Thyroid gland (tissue), 4 donors: ENCODE data around the gene BCCIP. TPM values are rescaled to one million over a fixed set of nuclear protein-coding genes. Genes with fewer than 3 reads are reported as not detected.

Experiments used
- DNase-seq, 2 donors: peaks; one replicate each; pipeline ENCODE4 v3.0.0-alpha.2; 2019
- H3K27ac ChIP-seq, 3 donors: fragments of 200-600 bp; sonication (generic); 1 replicate in 2 of 3; 2 replicates in 1 of 3; pipeline ENCODE4 v1.5.1; 2016 to 2019; ENCODE audit warnings: mild to moderate bottlenecking in 1 of 3, moderate library complexity in 1 of 3
- H3K27me3 ChIP-seq: fragments of 200-600 bp; sonication (generic); one replicate; pipeline ENCODE4 v1.5.1; 2019
- H3K36me3 ChIP-seq, 2 donors: fragments of 200-600 bp; sonication (generic); one replicate each; pipeline ENCODE4 v1.5.1; 2016 to 2019
- H3K4me1 ChIP-seq, 2 donors: fragments of 200-600 bp; sonication (generic); one replicate each; pipeline ENCODE4 v1.5.1; 2017 to 2019
- H3K4me3 ChIP-seq, 3 donors: fragments of 200-600 bp; sonication (generic); replicated peaks in 1 of 3; 1 replicate in 2 of 3; 2 replicates in 1 of 3; pipeline ENCODE4 v1.5.1; 2016; ENCODE audit warnings: mild to moderate bottlenecking in 1 of 3
- H3K9me3 ChIP-seq: fragments of 200-600 bp; sonication (generic); one replicate; pipeline ENCODE4 v1.5.1; 2017
- CTCF ChIP-seq, 6 experiments: fragments of 200-600 bp in 3 of 6; fragments of 450-650 bp in 3 of 6; sonication (generic) in 3 of 6; IDR thresholded peaks; one replicate each; pipeline ENCODE4 v1.5.1; 2016 to 2019; ENCODE audit warnings: antibody characterized with exemption in 6 of 6, mild to moderate bottlenecking in 2 of 6, inconsistent platforms in 1 of 6, moderate library complexity in 1 of 6
- POLR2A ChIP-seq, 2 donors: fragments of 450-650 bp; IDR thresholded peaks; one replicate each; pipeline ENCODE4 v1.6.1; 2017; ENCODE audit warnings: antibody characterized with exemption in 2 of 2, mild to moderate bottlenecking in 2 of 2, moderate library complexity in 1 of 2
- whole genome bisulfite sequencing, 2 donors: methylation state at CpG; one replicate each; pipeline ENCODE4 v1.1.5; 2017; 5-methylcytosine and 5-hydroxymethylcytosine counted together
- intact Hi-C: fragments of 100-400 bp; cut with DNase I; formaldehyde crosslinking; loops from one replicate; pipeline ENCODE4 v1.15.1; 2023
- total RNA-seq, 4 donors: library from RNA; depleted of rRNA; stranded (reverse); fragments of >200 nt; gene quantifications; one replicate each; pipeline ENCODE4 v1.2.3, GENCODE V29; 2016

BCCIP gene
- total RNA-seq, 4 donors from 2014 or later: 38.6 to 52.1 (median 42.3) TPM

GRCh38 chr10:125808047-125808446 is 15.3 kb upstream of the BCCIP start:
- H3K4me3 ChIP-seq: no peak overlapping the region
- H3K9me3 ChIP-seq: no peaks in the 10 kb centered on the region
- intact Hi-C loops: no loop called here
- no peak for TF ChIP-seq POLR2A (IDR thresholded peaks at IDR 0.05)
- no peak for TF ChIP-seq CTCF (IDR thresholded peaks at IDR 0.05)
- no peaks in the 10 kb centered on the region for H3K4me1 ChIP-seq
- H3K36me3 ChIP-seq: peaks cover 10 to 34% of the 10 kb centered on the region in 2 donors
- 88 to 100% methylated on average over 1 of the region's 1 CpG for WGBS, 2 donors
- H3K27me3 ChIP-seq: no peaks in the 10 kb centered on the region
- no peak for DNase-seq
- no peak overlapping the region for H3K27ac ChIP-seq

- no peaks in the 10 kb centered on the region for H3K9me3 ChIP-seq
- no peak for TF ChIP-seq CTCF (IDR thresholded peaks at IDR 0.05)
- no peak for TF ChIP-seq POLR2A (IDR thresholded peaks at IDR 0.05)
- H3K4me3 ChIP-seq: no peak overlapping the region
- H3K27me3 ChIP-seq: no peaks in the 10 kb centered on the region
- no peak for DNase-seq
- no peak overlapping the region for H3K27ac ChIP-seq
- intact Hi-C loops: no loop called here
- WGBS, 2 donors: 74 to 81% methylated on average over 1 of the region's 1 CpG
- peaks cover 11 to 33% of the 10 kb centered on the region in 2 donors for H3K36me3 ChIP-seq
- no peaks in the 10 kb centered on the region for H3K4me1 ChIP-seq
Measured at GRCh38 chr10:125811251-125811650, 12.1 kb upstream of the BCCIP start.

GRCh38 chr10:125812128-125812750 is 11.1 kb upstream of the BCCIP start:
- no peak overlapping the region for H3K4me3 ChIP-seq
- 86 to 99% methylated on average over 1 of the region's 1 CpG for WGBS, 2 donors
- no peaks in the 10 kb centered on the region for H3K9me3 ChIP-seq
- H3K27ac ChIP-seq: no peak overlapping the region
- peaks cover 11 to 25% of the 10 kb centered on the region in 2 donors for H3K36me3 ChIP-seq
- H3K4me1 ChIP-seq: no peaks in the 10 kb centered on the region
- intact Hi-C loops: no loop called here
- no peaks in the 10 kb centered on the region for H3K27me3 ChIP-seq
- TF ChIP-seq POLR2A (IDR thresholded peaks at IDR 0.05) (no peak), CTCF (IDR thresholded peaks at IDR 0.05) (no peak)
- DNase-seq: no peak

GRCh38 chr10:125815764-125816163 is 7.6 kb upstream of the BCCIP start:
- Histone ChIP-seq H3K27me3 (no peaks in the 10 kb centered on the region), H3K36me3 (peaks cover 11 to 12% of the 10 kb centered on the region in 2 donors), H3K27ac (no peak overlapping the region), H3K4me3 (no peak overlapping the region), H3K9me3 (no peaks in the 10 kb centered on the region), H3K4me1 (no peaks in the 10 kb centered on the region)
- WGBS, 2 donors: 0 to 50% methylated on average over 1 of the region's 1 CpG
- TF ChIP-seq CTCF (IDR thresholded peaks at IDR 0.05) (no peak), POLR2A (IDR thresholded peaks at IDR 0.05) (no peak)
- no peak for DNase-seq
- intact Hi-C loops: no loop called here

- H3K27me3 ChIP-seq: no peaks in the 10 kb centered on the region
- H3K4me3 ChIP-seq: no peak overlapping the region
- intact Hi-C loops: no loop called here
- WGBS, 2 donors: 90 to 92% methylated on average over 4 of the region's 4 CpGs
- TF ChIP-seq POLR2A (IDR thresholded peaks at IDR 0.05): no peak
- no peak for TF ChIP-seq CTCF (IDR thresholded peaks at IDR 0.05)
- no peak overlapping the region for H3K27ac ChIP-seq
- no peak for DNase-seq
- peaks cover 0 to under 1% of the 10 kb centered on the region in 2 donors for H3K4me1 ChIP-seq
- peaks cover 11 to 12% of the 10 kb centered on the region in 2 donors for H3K36me3 ChIP-seq
- H3K9me3 ChIP-seq: no peaks in the 10 kb centered on the region
Measured at GRCh38 chr10:125816548-125816947, 6.8 kb upstream of the BCCIP start.
